Tibial nerve (tissue), 4 donors: Measurements from ENCODE around the gene HOXA4. TPM values are rescaled to one million over a fixed set of nuclear protein-coding genes. Genes with fewer than 3 reads are reported as not detected.

Experiments
- DNase-seq, 2 donors: peaks; one replicate each; pipeline ENCODE4 v3.0.0-alpha.2; 2019; ENCODE audit warnings: low spot score in 2 of 2
- H3K27ac ChIP-seq, 4 donors: fragments of 200-600 bp; sonication (generic) in 3 of 4; one replicate each; pipeline ENCODE4 v1.5.1; 2017 to 2019; ENCODE audit warnings: mild to moderate bottlenecking in 1 of 4
- H3K27me3 ChIP-seq, 2 donors: fragments of 200-600 bp; sonication (generic) in 1 of 2; one replicate each; pipeline versions ENCODE4 v1.5.1 to v1.6.0; 2017 to 2019
- H3K36me3 ChIP-seq, 3 donors: fragments of 200-600 bp; sonication (generic); one replicate each; pipeline ENCODE4 v1.5.1; 2018 to 2019
- H3K4me1 ChIP-seq, 4 donors: fragments of 200-600 bp; sonication (generic) in 3 of 4; one replicate each; pipeline ENCODE4 v1.5.1; 2017 to 2019
- H3K4me3 ChIP-seq, 4 donors: fragments of 200-600 bp; sonication (generic) in 3 of 4; one replicate each; pipeline ENCODE4 v1.5.1; 2017 to 2019; ENCODE audit warnings: mild to moderate bottlenecking in 1 of 4, moderate library complexity in 1 of 4
- H3K9me3 ChIP-seq, 4 donors: fragments of 200-600 bp; sonication (generic) in 3 of 4; one replicate each; pipeline ENCODE4 v1.5.1; 2017 to 2019
- CTCF ChIP-seq, 5 experiments: fragments of 200-600 bp in 3 of 5; fragments of 450-650 bp in 2 of 5; sonication (generic) in 3 of 5; IDR thresholded peaks; one replicate each; pipeline ENCODE4 v1.5.1; 2016 to 2019; ENCODE audit warnings: antibody characterized with exemption in 5 of 5, mild to moderate bottlenecking in 3 of 5, moderate library complexity in 2 of 5
- EP300 ChIP-seq, 2 donors: sonication (generic); formaldehyde crosslinking; IDR thresholded peaks; one replicate each; pipeline ENCODE4 v1.6.1; 2017; ENCODE audit warnings: antibody characterized with exemption in 2 of 2, mild to moderate bottlenecking in 1 of 2
- POLR2A ChIP-seq, 2 donors: fragments of 450-650 bp; IDR thresholded peaks; one replicate each; pipeline ENCODE4 v1.6.1; 2017; ENCODE audit warnings: antibody characterized with exemption in 2 of 2, mild to moderate bottlenecking in 2 of 2, moderate library complexity in 2 of 2
- WGBS, 2 donors: methylation state at CpG; one replicate each; pipeline ENCODE4 v1.1.5; 2018; 5-methylcytosine and 5-hydroxymethylcytosine counted together
- total RNA-seq, 4 donors: library from RNA; depleted of rRNA; stranded (reverse); fragments of >200 nt; gene quantifications; one replicate each; pipeline ENCODE4 v1.1.0, GENCODE V29; 2016

Gene HOXA4
- total RNA-seq, 4 donors from 2014 or later = 4.4 to 6.3 (median 4.7) TPM

- peaks cover 0 to 93% of the 10 kb centered on the region in 2 donors for H3K27me3 ChIP-seq
- H3K4me3 ChIP-seq = peak overlapping the region; percentile 54 to 74 (median 64)
- no peak for DNase-seq
- peak overlapping the region; percentile 3 to 88 (median 84) for H3K27ac ChIP-seq
- no peaks in the 10 kb centered on the region for H3K9me3 ChIP-seq
- H3K36me3 ChIP-seq = no peaks in the 10 kb centered on the region
- TF ChIP-seq CTCF (IDR thresholded peaks at IDR 0.05) = no peak
- no peak for TF ChIP-seq EP300 (IDR thresholded peaks at IDR 0.05)
- TF ChIP-seq POLR2A (IDR thresholded peaks at IDR 0.05) = no peak
- WGBS, 2 donors = 20 to 38% methylated on average over 10 of the region's 10 CpGs
- peaks cover 0 to 53% (median 8%) of the 10 kb centered on the region in 4 donors for H3K4me1 ChIP-seq
These were observed 41.8 kb upstream of the HOXA4 start for GRCh38 chr7:27172315-27172774.

GRCh38 chr7:27171637-27172314 lies 41.2 kb upstream of the HOXA4 start:
- no peaks in the 10 kb centered on the region for H3K36me3 ChIP-seq
- H3K4me1 ChIP-seq = peaks cover 0 to 56% (median 8%) of the 10 kb centered on the region in 4 donors
- peak overlapping the region; percentile 54 to 74 (median 64) for H3K4me3 ChIP-seq
- H3K27ac ChIP-seq = peak overlapping the region; percentile 7 to 88 (median 84)
- TF ChIP-seq CTCF (IDR thresholded peaks at IDR 0.05) = no peak
- TF ChIP-seq EP300 (IDR thresholded peaks at IDR 0.05) = no peak
- TF ChIP-seq POLR2A (IDR thresholded peaks at IDR 0.05) = no peak
- peaks cover 0 to 94% of the 10 kb centered on the region in 2 donors for H3K27me3 ChIP-seq
- 39 to 58% methylated on average over 30 of the region's 30 CpGs for WGBS, 2 donors
- peak in 1 of 2 donors; percentile 15 for DNase-seq
- H3K9me3 ChIP-seq = no peaks in the 10 kb centered on the region

DNA sequence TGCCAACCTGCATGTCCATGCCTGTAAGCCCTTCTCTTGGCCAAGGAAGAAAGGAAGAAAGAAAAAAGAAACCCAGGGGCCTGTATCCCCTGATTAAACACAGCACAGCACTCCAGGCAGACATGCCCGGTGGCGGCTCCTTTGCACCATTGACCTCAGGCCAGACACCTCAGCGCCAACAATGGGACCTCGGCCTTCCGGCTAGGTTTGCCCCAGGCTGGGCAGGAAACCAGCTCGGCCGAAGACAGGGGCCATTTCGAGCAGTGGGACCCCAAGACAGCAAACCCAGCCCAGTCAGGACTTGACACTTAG lies 40.7 kb upstream of the HOXA4 start:
- Histone ChIP-seq H3K27ac (peak overlapping the region; percentile 7 to 88 (median 84)), H3K36me3 (no peaks in the 10 kb centered on the region), H3K27me3 (peaks cover 0 to 95% of the 10 kb centered on the region in 2 donors), H3K4me3 (peak overlapping the region; percentile 54 to 74 (median 64)), H3K9me3 (no peaks in the 10 kb centered on the region), H3K4me1 (peaks cover 0 to 60% (median 9%) of the 10 kb centered on the region in 4 donors)
- WGBS, 2 donors = 36 to 62% methylated on average over 8 of the region's 8 CpGs
- no peak for TF ChIP-seq POLR2A (IDR thresholded peaks at IDR 0.05)
- no peak for TF ChIP-seq EP300 (IDR thresholded peaks at IDR 0.05)
- no peak for TF ChIP-seq CTCF (IDR thresholded peaks at IDR 0.05)
- DNase-seq = peak in 1 of 2 donors; percentile 13

GRCh38 chr7:27170426-27171324 lies 40.1 kb upstream of the HOXA4 start:
- TF ChIP-seq EP300 (IDR thresholded peaks at IDR 0.05) = no peak
- DNase-seq = no peak
- Histone ChIP-seq H3K27ac (peak overlapping the region; percentile 67 to 94 (median 88)), H3K9me3 (no peaks in the 10 kb centered on the region), H3K4me3 (peak overlapping the region; percentile 54 to 74 (median 64)), H3K36me3 (no peaks in the 10 kb centered on the region), H3K4me1 (peaks cover 0 to 66% (median 15%) of the 10 kb centered on the region in 4 donors), H3K27me3 (peaks cover 0 to 95% of the 10 kb centered on the region in 2 donors)
- WGBS, 2 donors = 44 to 54% methylated on average over 11 of the region's 11 CpGs

- Histone ChIP-seq H3K27ac (peak overlapping the region; percentile 67 to 94 (median 88)), H3K4me3 (peak overlapping the region; percentile 24 to 74 (median 32)), H3K4me1 (peaks cover 0 to 70% (median 15%) of the 10 kb centered on the region in 4 donors), H3K27me3 (peaks cover 0 to 95% of the 10 kb centered on the region in 2 donors), H3K36me3 (no peaks in the 10 kb centered on the region), H3K9me3 (no peaks in the 10 kb centered on the region)
- peak in 1 of 2 donors; percentile 13 for DNase-seq
- 5% methylated on average over 31 to 33 of the region's 46 CpGs for WGBS, 2 donors
- peak in 1 of 2 donors; percentile 16 for TF ChIP-seq POLR2A (IDR thresholded peaks at IDR 0.05)
- TF ChIP-seq CTCF (IDR thresholded peaks at IDR 0.05) = no peak
These were observed 39.3 kb upstream of the HOXA4 start for GRCh38 chr7:27169658-27170425.
